ENCODE measurements around the gene RNF182.

Gene RNF182

GRCh38 chr6:13918686-13919250 lies 6.0 kb upstream of the RNF182 start:
- no peak for DNase-seq (ENCODE audit: low read depth, low spot score)
- no peaks in the 10 kb centered on the region for H3K9me3 ChIP-seq (ENCODE audit: insufficient read depth, low read length)
- peaks cover 2% of the 10 kb centered on the region for H3K27me3 ChIP-seq (ENCODE audit: insufficient read depth, insufficient read length)
- no peaks in the 10 kb centered on the region for H3K36me3 ChIP-seq (ENCODE audit: insufficient read depth, insufficient read length, low read length)
- no peak overlapping the region for H3K4me3 ChIP-seq (ENCODE audit: insufficient read length, low read depth)
- TF ChIP-seq ZNF274 (IDR thresholded peaks at IDR 0.05; ENCODE audit: low read depth, low read length) (no peak), SUZ12 (IDR thresholded peaks at IDR 0.05; ENCODE audit: extremely low read depth, insufficient read depth, insufficient read length) (no peak), YY1 (IDR thresholded peaks at IDR 0.05; ENCODE audit: insufficient read depth, insufficient read length) (no peak)
- no peaks in the 10 kb centered on the region for H3K4me1 ChIP-seq (ENCODE audit: insufficient read depth, insufficient read length)
- H3K9ac ChIP-seq (ENCODE audit: insufficient read length, low read depth): no peak overlapping the region

- peaks cover 2% of the 10 kb centered on the region for H3K27me3 ChIP-seq (ENCODE audit: insufficient read depth, insufficient read length)
- TF ChIP-seq YY1 (IDR thresholded peaks at IDR 0.05; ENCODE audit: insufficient read depth, insufficient read length) (no peak), SUZ12 (IDR thresholded peaks at IDR 0.05; ENCODE audit: extremely low read depth, insufficient read depth, insufficient read length) (no peak), ZNF274 (IDR thresholded peaks at IDR 0.05; ENCODE audit: low read depth, low read length) (no peak)
- DNase-seq (ENCODE audit: low read depth, low spot score): no peak
- H3K4me1 ChIP-seq (ENCODE audit: insufficient read depth, insufficient read length): no peaks in the 10 kb centered on the region
- no peak overlapping the region for H3K9ac ChIP-seq (ENCODE audit: insufficient read length, low read depth)
- H3K9me3 ChIP-seq (ENCODE audit: insufficient read depth, low read length): no peaks in the 10 kb centered on the region
- no peaks in the 10 kb centered on the region for H3K36me3 ChIP-seq (ENCODE audit: insufficient read depth, insufficient read length, low read length)
- no peak overlapping the region for H3K4me3 ChIP-seq (ENCODE audit: insufficient read length, low read depth)
These were observed 4.9 kb upstream of the RNF182 start for GRCh38 chr6:13919861-13920260.

- Histone ChIP-seq H3K9ac (ENCODE audit: insufficient read length, low read depth) (no peak overlapping the region), H3K27me3 (ENCODE audit: insufficient read depth, insufficient read length) (peaks cover 8% of the 10 kb centered on the region), H3K9me3 (ENCODE audit: insufficient read depth, low read length) (no peaks in the 10 kb centered on the region), H3K4me1 (ENCODE audit: insufficient read depth, insufficient read length) (no peaks in the 10 kb centered on the region), H3K4me3 (ENCODE audit: insufficient read length, low read depth) (no peak overlapping the region), H3K36me3 (ENCODE audit: insufficient read depth, insufficient read length, low read length) (no peaks in the 10 kb centered on the region)
- TF ChIP-seq ZNF274 (IDR thresholded peaks at IDR 0.05; ENCODE audit: low read depth, low read length): no peak
- no peak for TF ChIP-seq SUZ12 (IDR thresholded peaks at IDR 0.05; ENCODE audit: extremely low read depth, insufficient read depth, insufficient read length)
- TF ChIP-seq YY1 (IDR thresholded peaks at IDR 0.05; ENCODE audit: insufficient read depth, insufficient read length): no peak
- DNase-seq (ENCODE audit: low read depth, low spot score): no peak
These were observed 4.2 kb upstream of the RNF182 start for GRCh38 chr6:13920552-13920951.

DNA sequence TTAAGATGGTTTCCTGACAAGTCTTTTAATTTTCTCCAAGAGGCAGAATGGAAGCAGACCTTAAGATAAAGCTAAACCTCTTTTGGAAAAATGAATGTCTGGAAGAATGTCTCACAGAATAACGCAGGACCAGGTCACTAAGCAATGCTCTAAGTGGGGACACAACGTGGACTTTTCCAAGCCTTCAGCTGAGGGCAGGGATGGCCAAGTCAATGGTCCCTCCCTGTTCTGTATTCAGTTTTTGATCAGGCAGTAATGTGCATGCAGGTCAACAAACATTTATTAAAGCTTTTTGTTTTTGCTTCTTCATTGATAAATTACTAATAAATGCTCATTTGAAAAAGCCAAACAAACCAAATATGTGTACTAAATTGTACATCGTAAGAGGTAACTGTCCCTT lies 2.0 kb upstream of the RNF182 start:
- Histone ChIP-seq H3K4me3 (ENCODE audit: insufficient read length, low read depth) (no peak overlapping the region), H3K9ac (ENCODE audit: insufficient read length, low read depth) (no peak overlapping the region), H3K9me3 (ENCODE audit: insufficient read depth, low read length) (no peaks in the 10 kb centered on the region), H3K4me1 (ENCODE audit: insufficient read depth, insufficient read length) (no peaks in the 10 kb centered on the region), H3K27me3 (ENCODE audit: insufficient read depth, insufficient read length) (peaks cover 27% of the 10 kb centered on the region), H3K36me3 (ENCODE audit: insufficient read depth, insufficient read length, low read length) (no peaks in the 10 kb centered on the region)
- TF ChIP-seq SUZ12 (IDR thresholded peaks at IDR 0.05; ENCODE audit: extremely low read depth, insufficient read depth, insufficient read length) (no peak), YY1 (IDR thresholded peaks at IDR 0.05; ENCODE audit: insufficient read depth, insufficient read length) (no peak), ZNF274 (IDR thresholded peaks at IDR 0.05; ENCODE audit: low read depth, low read length) (no peak)
- DNase-seq (ENCODE audit: low read depth, low spot score): no peak

- no peaks in the 10 kb centered on the region for H3K9me3 ChIP-seq (ENCODE audit: insufficient read depth, low read length)
- peaks cover 27% of the 10 kb centered on the region for H3K27me3 ChIP-seq (ENCODE audit: insufficient read depth, insufficient read length)
- no peaks in the 10 kb centered on the region for H3K36me3 ChIP-seq (ENCODE audit: insufficient read depth, insufficient read length, low read length)
- H3K4me1 ChIP-seq (ENCODE audit: insufficient read depth, insufficient read length): no peaks in the 10 kb centered on the region
- no peak for DNase-seq (ENCODE audit: low read depth, low spot score)
- TF ChIP-seq YY1 (IDR thresholded peaks at IDR 0.05; ENCODE audit: insufficient read depth, insufficient read length) (no peak), SUZ12 (IDR thresholded peaks at IDR 0.05; ENCODE audit: extremely low read depth, insufficient read depth, insufficient read length) (no peak), ZNF274 (IDR thresholded peaks at IDR 0.05; ENCODE audit: low read depth, low read length) (no peak)
- peak overlapping the region; percentile 46 for H3K9ac ChIP-seq (ENCODE audit: insufficient read length, low read depth)
- H3K4me3 ChIP-seq (ENCODE audit: insufficient read length, low read depth): peak overlapping the region; percentile 59
These were observed 1.1 kb upstream of the RNF182 start for GRCh38 chr6:13923527-13924145.

DNA sequence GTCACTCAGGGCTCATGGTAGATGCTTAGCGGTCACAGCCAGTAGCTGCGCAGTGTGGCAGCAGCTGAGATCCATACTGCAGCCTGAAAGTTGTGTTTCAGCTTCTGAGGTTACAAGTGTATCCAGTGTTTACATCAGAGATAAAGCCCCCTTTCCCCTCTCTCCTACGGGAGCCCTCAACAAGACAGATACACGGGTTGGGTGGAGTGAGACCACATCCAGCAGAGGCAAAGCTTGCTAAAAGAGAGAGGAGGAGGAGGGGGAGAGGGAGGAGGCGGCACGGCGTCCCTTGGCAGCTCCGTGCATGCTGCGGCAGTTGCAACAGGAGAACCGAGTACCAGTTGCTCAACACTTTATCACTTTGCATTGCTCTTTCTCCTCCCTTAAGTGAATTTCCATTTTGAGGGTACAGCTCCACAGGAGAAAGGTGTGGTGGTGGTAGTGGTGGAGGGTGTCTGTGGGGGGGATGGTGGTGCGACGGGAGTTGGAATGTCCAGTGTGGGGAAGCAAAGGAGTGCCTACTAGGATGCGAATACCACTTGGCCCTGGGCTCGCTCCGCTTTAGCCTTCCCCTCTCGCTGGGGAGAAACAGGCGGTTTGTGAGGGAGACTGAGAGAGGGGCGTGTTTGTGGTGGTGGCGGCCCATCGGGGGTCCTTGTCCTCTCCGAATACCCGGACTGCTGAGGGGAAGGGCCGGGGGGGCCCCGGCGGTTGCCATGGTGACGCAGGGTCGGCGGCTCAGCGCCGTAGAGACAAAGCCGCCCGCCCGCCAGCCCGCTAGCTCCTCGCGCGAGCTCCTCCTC lies 405 bp upstream of the RNF182 start:
- H3K9me3 ChIP-seq (ENCODE audit: insufficient read depth, low read length): no peaks in the 10 kb centered on the region
- H3K9ac ChIP-seq (ENCODE audit: insufficient read length, low read depth): peak overlapping the region; percentile 46
- H3K27me3 ChIP-seq (ENCODE audit: insufficient read depth, insufficient read length): peaks cover 27% of the 10 kb centered on the region
- peak overlapping the region; percentile 59 for H3K4me3 ChIP-seq (ENCODE audit: insufficient read length, low read depth)
- TF ChIP-seq SUZ12 (IDR thresholded peaks at IDR 0.05; ENCODE audit: extremely low read depth, insufficient read depth, insufficient read length) (no peak), ZNF274 (IDR thresholded peaks at IDR 0.05; ENCODE audit: low read depth, low read length) (no peak), YY1 (IDR thresholded peaks at IDR 0.05; ENCODE audit: insufficient read depth, insufficient read length) (no peak)
- no peaks in the 10 kb centered on the region for H3K4me1 ChIP-seq (ENCODE audit: insufficient read depth, insufficient read length)
- no peaks in the 10 kb centered on the region for H3K36me3 ChIP-seq (ENCODE audit: insufficient read depth, insufficient read length, low read length)
- no peak for DNase-seq (ENCODE audit: low read depth, low spot score)

GRCh38 chr6:13926378-13926777 lies 1.6 kb downstream of the RNF182 start:
- H3K27me3 ChIP-seq (ENCODE audit: insufficient read depth, insufficient read length): peaks cover 27% of the 10 kb centered on the region
- no peak for DNase-seq (ENCODE audit: low read depth, low spot score)
- H3K9ac ChIP-seq (ENCODE audit: insufficient read length, low read depth): no peak overlapping the region
- TF ChIP-seq YY1 (IDR thresholded peaks at IDR 0.05; ENCODE audit: insufficient read depth, insufficient read length) (no peak), SUZ12 (IDR thresholded peaks at IDR 0.05; ENCODE audit: extremely low read depth, insufficient read depth, insufficient read length) (no peak), ZNF274 (IDR thresholded peaks at IDR 0.05; ENCODE audit: low read depth, low read length) (no peak)
- H3K36me3 ChIP-seq (ENCODE audit: insufficient read depth, insufficient read length, low read length): no peaks in the 10 kb centered on the region
- no peaks in the 10 kb centered on the region for H3K9me3 ChIP-seq (ENCODE audit: insufficient read depth, low read length)
- H3K4me1 ChIP-seq (ENCODE audit: insufficient read depth, insufficient read length): no peaks in the 10 kb centered on the region
- no peak overlapping the region for H3K4me3 ChIP-seq (ENCODE audit: insufficient read length, low read depth)

Data from NT2/D1 (cell line).